MCF 10A (cell line): ENCODE measurements around the gene IL22RA1. TPM values are rescaled to one million over a fixed set of nuclear protein-coding genes. Genes with fewer than 3 reads are reported as not detected.
A peak's percentile ranks its signal among the peaks of the same experiment; 100 is the strongest.

Source experiments
- BruUV-seq: library from RNA; stranded (reverse); fragments of 400-500 nt; replicated peaks from 2 replicates; lab custom pipeline; 2021; lab: Mats Ljungman, UMichigan
- CTCF ChIA-PET: fragments of 300-600 bp; sonication (Branson Sonifier 250); formaldehyde crosslinking; extraction: SDS; loops from one replicate; lab custom pipeline; 2021; ENCODE audit warnings: antibody characterized with exemption, inconsistent platforms; lab: Yijun Ruan, JAX
- POLR2A ChIA-PET: fragments of 300-600, 350-650 bp; sonication (Branson Sonifier 250); formaldehyde crosslinking; extraction: SDS; loops from one replicate; lab custom pipeline; 2020; ENCODE audit warnings: antibody characterized with exemption, inconsistent platforms; lab: Yijun Ruan, JAX
- DNase-seq: peaks from one replicate; pipeline ENCODE4 v3.0.0-alpha.2; 2018; ENCODE audit not compliant: unreplicated experiment
- H3K27ac Mint-ChIP-seq: one replicate; pipeline ENCODE4 v1.8.0; 2022; ENCODE audit warnings: mild to moderate bottlenecking, low read depth, mixed read lengths; ENCODE audit not compliant: unreplicated experiment
- H3K27me3 Mint-ChIP-seq: one replicate; pipeline ENCODE4 v1.8.0; 2022; ENCODE audit warnings: mixed read lengths; ENCODE audit not compliant: insufficient read depth, unreplicated experiment
- H3K36me3 Mint-ChIP-seq: one replicate; pipeline ENCODE4 v1.8.0; 2022; ENCODE audit warnings: mild to moderate bottlenecking, moderate library complexity, mixed read lengths; ENCODE audit not compliant: insufficient read depth, unreplicated experiment
- H3K4me1 Mint-ChIP-seq: one replicate; pipeline ENCODE4 v1.8.0; 2022; ENCODE audit warnings: mixed read lengths; ENCODE audit not compliant: insufficient read depth, unreplicated experiment
- H3K4me3 Mint-ChIP-seq: one replicate; pipeline ENCODE4 v1.8.0; 2022; ENCODE audit warnings: mild to moderate bottlenecking, moderate library complexity, mixed read lengths; ENCODE audit not compliant: unreplicated experiment
- H3K9me3 Mint-ChIP-seq: one replicate; pipeline ENCODE4 v1.8.0; 2022; ENCODE audit warnings: mixed read lengths; ENCODE audit not compliant: unreplicated experiment
- CTCF ChIP-seq: fragments of 200-600 bp; IDR thresholded peaks from one replicate; pipeline ENCODE4 v1.8.0; 2022; ENCODE audit warnings: antibody characterized with exemption, mild to moderate bottlenecking; ENCODE audit not compliant: unreplicated experiment
- intact Hi-C: fragments of 100-400 bp; cut with micrococcal nuclease; formaldehyde crosslinking; loops from 2 replicates; pipeline ENCODE4 v1.14.1; 2022
- total RNA-seq: library from RNA; stranded (reverse); gene quantifications from 2 replicates; pipeline ENCODE4 v1.2.3, GENCODE V29; 2022

Gene IL22RA1
- total RNA-seq, 1 experiment from 2014 or later = not detected

- POLR2A ChIA-PET = no interaction called here
- no peak for TF ChIP-seq CTCF
- Mint-ChIP-seq H3K36me3 (no peaks in the 10 kb centered on the region), H3K27ac (no peak overlapping the region), H3K4me3 (no peak overlapping the region), H3K9me3 (no peaks in the 10 kb centered on the region), H3K27me3 (no peaks in the 10 kb centered on the region), H3K4me1 (no peaks in the 10 kb centered on the region)
- intact Hi-C loops = no loop called here
- no TSS peak for BruUV-seq
- no peak for DNase-seq
- CTCF ChIA-PET = no interaction called here
Observed at GRCh38 chr1:24077278-24077978, 65.5 kb downstream of the IL22RA1 start.

- Mint-ChIP-seq H3K4me3 (no peak overlapping the region), H3K27me3 (no peaks in the 10 kb centered on the region), H3K4me1 (no peaks in the 10 kb centered on the region), H3K9me3 (no peaks in the 10 kb centered on the region), H3K36me3 (no peaks in the 10 kb centered on the region), H3K27ac (no peak overlapping the region)
- intact Hi-C loops = no loop called here
- ChIA-PET CTCF (interaction anchor here (0.6 kb wide), 2 partner anchors 38 to 111 kb away, joined by 3 read pairs; partner anchors contain the start of gene IFNLR1), POLR2A (no interaction called here)
- BruUV-seq = no TSS peak
- TF ChIP-seq CTCF = no peak
- DNase-seq = no peak
Observed at GRCh38 chr1:24075946-24076345, 67.0 kb downstream of the IL22RA1 start.

GRCh38 chr1:24075590-24075854 is 67.4 kb downstream of the IL22RA1 start:
- Mint-ChIP-seq H3K36me3 (no peaks in the 10 kb centered on the region), H3K27ac (no peak overlapping the region), H3K9me3 (no peaks in the 10 kb centered on the region), H3K27me3 (no peaks in the 10 kb centered on the region), H3K4me1 (no peaks in the 10 kb centered on the region), H3K4me3 (no peak overlapping the region)
- CTCF ChIA-PET = interaction anchor here (0.6 kb wide), 2 partner anchors 38 to 112 kb away, joined by 3 read pairs; partner anchors contain the start of gene IFNLR1
- POLR2A ChIA-PET = no interaction called here
- no TSS peak for BruUV-seq
- no peak for DNase-seq
- intact Hi-C loops = no loop called here
- TF ChIP-seq CTCF = no peak

- DNase-seq = peak; percentile 25
- no TSS peak for BruUV-seq
- intact Hi-C loops = no loop called here
- ChIA-PET POLR2A (no interaction called here), CTCF (interaction anchor here (0.6 to 1.0 kb wide), 5 partner anchors 29 to 316 kb away, joined by 3 to 5 read pairs (median 4); partner anchors contain the start of gene IFNLR1)
- H3K4me3 Mint-ChIP-seq = no peak overlapping the region
- H3K27ac Mint-ChIP-seq = no peak overlapping the region
- H3K27me3 Mint-ChIP-seq = no peaks in the 10 kb centered on the region
- no peak for TF ChIP-seq CTCF
- H3K4me1 Mint-ChIP-seq = no peaks in the 10 kb centered on the region
- no peaks in the 10 kb centered on the region for H3K9me3 Mint-ChIP-seq
- H3K36me3 Mint-ChIP-seq = no peaks in the 10 kb centered on the region
Observed at GRCh38 chr1:24074817-24075589, 67.9 kb downstream of the IL22RA1 start.
